Keratinocyte (primary cell): Measurements from ENCODE around the gene ATP1B2. TPM values are rescaled to one million over a fixed set of nuclear protein-coding genes. Genes with fewer than 3 reads are reported as not detected.

Experiments
- DNase-seq: peaks from one replicate; pipeline ENCODE4 v3.0.0-alpha.2; 2011; ENCODE audit warnings: low read depth, missing footprints, low spot score
- FAIRE-seq: peaks from 2 replicates; lab custom pipeline; 2011; peaks lifted over from hg19 to GRCh38; lab: Jason Lieb, UNC
- H2AFZ ChIP-seq: 2 replicates; pipeline ENCODE4 v1.6.0; 2012; ENCODE audit warnings: low read length, control low read depth, inconsistent platforms; ENCODE audit not compliant: control insufficient read depth
- H3K27ac ChIP-seq: 2 replicates; pipeline ENCODE4 v1.5.1; 2011; ENCODE audit warnings: low read length; ENCODE audit not compliant: control insufficient read depth, insufficient read depth
- H3K27me3 ChIP-seq: 3 replicates; pipeline ENCODE4 v1.6.0; 2011; ENCODE audit warnings: low read length; ENCODE audit not compliant: control insufficient read depth, insufficient read depth; ENCODE audit errors: extremely low read depth
- H3K36me3 ChIP-seq, 2 experiments: 2 replicates in 1 of 2; 3 replicates in 1 of 2; pipeline ENCODE4 v1.5.1; 2011; ENCODE audit warnings: low read length in 2 of 2, mild to moderate bottlenecking in 1 of 2; ENCODE audit not compliant: control insufficient read depth in 2 of 2, insufficient read depth in 2 of 2; ENCODE audit errors: extremely low read depth in 1 of 2
- H3K4me1 ChIP-seq: 3 replicates; pipeline ENCODE4 v1.5.1; 2011; ENCODE audit warnings: low read length; ENCODE audit not compliant: control insufficient read depth, insufficient read depth; ENCODE audit errors: extremely low read depth
- H3K4me2 ChIP-seq: 3 replicates; pipeline ENCODE4 v1.6.0; 2011; ENCODE audit warnings: low read depth, low read length; ENCODE audit not compliant: control insufficient read depth, insufficient read depth; ENCODE audit errors: extremely low read depth
- H3K4me3 ChIP-seq, 3 experiments: fragments of 200-600 bp in 1 of 3; sonication (generic) in 1 of 3; 2 replicates in 2 of 3; 3 replicates in 1 of 3; pipeline ENCODE4 v1.5.1; 2011 to 2016; ENCODE audit warnings: low read length in 3 of 3, mild to moderate bottlenecking in 3 of 3, control low read depth in 2 of 3, inconsistent platforms in 1 of 3, low read depth in 1 of 3, mixed read lengths in 1 of 3, mixed run types in 1 of 3, moderate library complexity in 1 of 3; ENCODE audit not compliant: control insufficient read depth in 2 of 3, insufficient read depth in 2 of 3; ENCODE audit errors: extremely low read depth in 1 of 3
- H3K79me2 ChIP-seq: 2 replicates; pipeline ENCODE4 v1.6.0; 2012; ENCODE audit warnings: low read length; ENCODE audit not compliant: control insufficient read depth, insufficient read depth
- H3K9ac ChIP-seq: 3 replicates; pipeline ENCODE4 v1.6.0; 2011; ENCODE audit warnings: low read length; ENCODE audit not compliant: control insufficient read depth, insufficient read depth; ENCODE audit errors: extremely low read depth
- H3K9me1 ChIP-seq: 3 replicates; pipeline ENCODE4 v1.6.0; 2011; ENCODE audit warnings: low read length; ENCODE audit not compliant: control insufficient read depth, insufficient read depth; ENCODE audit errors: extremely low read depth
- H3K9me3 ChIP-seq: 2 replicates; pipeline ENCODE4 v1.5.1; 2012; ENCODE audit warnings: low read depth, low read length; ENCODE audit not compliant: control insufficient read depth
- H4K20me1 ChIP-seq: 3 replicates; pipeline ENCODE4 v1.6.0; 2011; ENCODE audit warnings: low read length; ENCODE audit not compliant: control insufficient read depth, insufficient read depth; ENCODE audit errors: extremely low read depth
- CTCF ChIP-seq, 3 experiments: IDR thresholded peaks in 1 of 3; conservative IDR thresholded peaks in 1 of 3; optimal IDR thresholded peaks in 1 of 3; 2 replicates in 2 of 3; 3 replicates in 1 of 3; pipeline versions ENCODE3 to v1.5.1; 2011; ENCODE audit warnings: low read length in 3 of 3, mild to moderate bottlenecking in 3 of 3, moderate library complexity in 2 of 3, control low read depth in 1 of 3, inconsistent platforms in 1 of 3; ENCODE audit not compliant: insufficient read depth in 2 of 3; ENCODE audit errors: extremely low read depth in 1 of 3
- EZH2 ChIP-seq: IDR thresholded peaks from one replicate; pipeline ENCODE4 v1.6.1; 2012; ENCODE audit warnings: inconsistent platforms, mild to moderate bottlenecking, low read length, moderate library complexity
- dilution Hi-C: fragments of 300-500 bp; cut with MboI; formaldehyde crosslinking; loops from one replicate; pipeline ENCODE4 v1.7.0; 2020; ENCODE audit warnings: low sequenced_read_pairs; ENCODE audit not compliant: extremely low pct_ligation_motif_present
- polyA plus RNA-seq, 5 experiments: library from polyadenylated mRNA; depleted of rRNA in 3 of 5; stranded (reverse) in 3 of 5; stranded (forward) in 1 of 5; unstranded in 1 of 5; fragments of >200 nt; gene quantifications; 1 replicate in 1 of 5; 2 replicates in 3 of 5; 3 replicates in 1 of 5; pipeline versions ENCODE4 v1.2.1 to v1.2.3, GENCODE V29; 2011 to 2012; ENCODE audit warnings: missing spikeins in 2 of 5, low read depth in 1 of 5, low replicate concordance in 1 of 5

Gene ATP1B2
- polyA plus RNA-seq, 1 donor (not counting 4 experiments of a cell fraction or from before 2014, with no cell fraction given): not detected

GRCh38 chr17:7676533-7676932 lies 25.8 kb downstream of the ATP1B2 start:
- Histone ChIP-seq H3K27ac (no peak overlapping the region), H3K9ac (no peak overlapping the region), H2AFZ (no peak overlapping the region), H3K27me3 (no peaks in the 10 kb centered on the region), H3K9me3 (peaks cover 3% of the 10 kb centered on the region), H3K36me3 (peaks cover 16 to 17% of the 10 kb centered on the region in 2 experiments), H3K79me2 (peaks cover 3% of the 10 kb centered on the region), H4K20me1 (no peaks in the 10 kb centered on the region), H3K9me1 (no peaks in the 10 kb centered on the region), H3K4me3 (no peak overlapping the region), H3K4me2 (no peak overlapping the region), H3K4me1 (no peaks in the 10 kb centered on the region)
- no peak for FAIRE-seq
- no peak for DNase-seq
- TF ChIP-seq EZH2: no peak
- no peak for TF ChIP-seq CTCF (optimal IDR thresholded peaks at IDR 0.05 in 1 of 3, IDR thresholded peaks at IDR 0.05 in 1 of 3, conservative IDR thresholded peaks at IDR 0.05 in 1 of 3; ENCODE audit: extremely low read depth in 1 of 3, insufficient read depth in 2 of 3, low read length in 3 of 3)
- dilution Hi-C loops: no loop called here

GRCh38 chr17:7677388-7678067 lies 26.8 kb downstream of the ATP1B2 start:
- no peak overlapping the region for H3K27ac ChIP-seq
- H3K9me3 ChIP-seq: peaks cover 3% of the 10 kb centered on the region
- DNase-seq (no peak), FAIRE-seq (no peak)
- H3K27me3 ChIP-seq: no peaks in the 10 kb centered on the region
- H4K20me1 ChIP-seq: no peaks in the 10 kb centered on the region
- no peak overlapping the region for H3K9ac ChIP-seq
- dilution Hi-C loops: no loop called here
- peaks cover 7% of the 10 kb centered on the region for H3K79me2 ChIP-seq
- H2AFZ ChIP-seq: no peak overlapping the region
- H3K36me3 ChIP-seq: peaks cover 14 to 16% of the 10 kb centered on the region in 2 experiments
- no peaks in the 10 kb centered on the region for H3K9me1 ChIP-seq
- TF ChIP-seq CTCF (optimal IDR thresholded peaks at IDR 0.05 in 1 of 3, IDR thresholded peaks at IDR 0.05 in 1 of 3, conservative IDR thresholded peaks at IDR 0.05 in 1 of 3; ENCODE audit: extremely low read depth in 1 of 3, insufficient read depth in 2 of 3, low read length in 3 of 3): no peak
- no peak for TF ChIP-seq EZH2
- no peaks in the 10 kb centered on the region for H3K4me1 ChIP-seq
- H3K4me3 ChIP-seq: no peak overlapping the region
- no peak overlapping the region for H3K4me2 ChIP-seq
